ENCODE measurements around the gene CPA3. TPM values are rescaled to one million over a fixed set of nuclear protein-coding genes. Genes with fewer than 3 reads are reported as not detected.

CPA3 gene
- total and polyA plus RNA-seq, 10 of the 15 experiments (the other 5 are each of a cell fraction or from before 2014, with no cell fraction given) = not detected

- TF ChIP-seq, protein P1, sequence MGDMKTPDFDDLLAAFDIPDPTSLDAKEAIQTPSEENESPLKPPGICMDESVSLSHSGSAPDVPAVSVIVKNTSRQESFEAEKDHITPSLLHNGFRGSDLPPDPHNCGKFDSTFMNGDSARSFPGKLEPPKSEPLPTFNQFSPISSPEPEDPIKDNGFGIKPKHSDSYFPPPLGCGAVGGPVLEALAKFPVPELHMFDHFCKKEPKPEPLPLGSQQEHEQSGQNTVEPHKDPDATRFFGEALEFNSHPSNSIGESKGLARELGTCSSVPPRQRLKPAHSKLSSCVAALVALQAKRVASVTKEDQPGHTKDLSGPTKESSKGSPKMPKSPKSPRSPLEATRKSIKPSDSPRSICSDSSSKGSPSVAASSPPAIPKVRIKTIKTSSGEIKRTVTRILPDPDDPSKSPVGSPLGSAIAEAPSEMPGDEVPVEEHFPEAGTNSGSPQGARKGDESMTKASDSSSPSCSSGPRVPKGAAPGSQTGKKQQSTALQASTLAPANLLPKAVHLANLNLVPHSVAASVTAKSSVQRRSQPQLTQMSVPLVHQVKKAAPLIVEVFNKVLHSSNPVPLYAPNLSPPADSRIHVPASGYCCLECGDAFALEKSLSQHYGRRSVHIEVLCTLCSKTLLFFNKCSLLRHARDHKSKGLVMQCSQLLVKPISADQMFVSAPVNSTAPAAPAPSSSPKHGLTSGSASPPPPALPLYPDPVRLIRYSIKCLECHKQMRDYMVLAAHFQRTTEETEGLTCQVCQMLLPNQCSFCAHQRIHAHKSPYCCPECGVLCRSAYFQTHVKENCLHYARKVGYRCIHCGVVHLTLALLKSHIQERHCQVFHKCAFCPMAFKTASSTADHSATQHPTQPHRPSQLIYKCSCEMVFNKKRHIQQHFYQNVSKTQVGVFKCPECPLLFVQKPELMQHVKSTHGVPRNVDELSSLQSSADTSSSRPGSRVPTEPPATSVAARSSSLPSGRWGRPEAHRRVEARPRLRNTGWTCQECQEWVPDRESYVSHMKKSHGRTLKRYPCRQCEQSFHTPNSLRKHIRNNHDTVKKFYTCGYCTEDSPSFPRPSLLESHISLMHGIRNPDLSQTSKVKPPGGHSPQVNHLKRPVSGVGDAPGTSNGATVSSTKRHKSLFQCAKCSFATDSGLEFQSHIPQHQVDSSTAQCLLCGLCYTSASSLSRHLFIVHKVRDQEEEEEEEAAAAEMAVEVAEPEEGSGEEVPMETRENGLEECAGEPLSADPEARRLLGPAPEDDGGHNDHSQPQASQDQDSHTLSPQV (IDR thresholded peaks at IDR 0.05) = no peak
Observed at GRCh38 chr3:148852271-148852992, 12.7 kb upstream of the CPA3 start (continued).

- no peak overlapping the region for H2AFZ ChIP-seq (ENCODE audit: control insufficient read depth, low read depth, low read length)
- no peak overlapping the region for H3K4me2 ChIP-seq (ENCODE audit: control insufficient read depth, insufficient read depth)
- 3% methylated on average over 2 of the region's 2 CpGs for WGBS (ENCODE audit: insufficient coverage, insufficient replicate concordance, low lambda C conversion rate, missing lambda C conversion rate)
- H4K20me1 ChIP-seq (ENCODE audit: control insufficient read depth, insufficient read depth) = no peaks in the 10 kb centered on the region
- TF ChIP-seq, protein P1 (IDR thresholded peaks at IDR 0.05) = no peak
- RAD21 ChIA-PET (ENCODE audit: unreplicated experiment) = no interaction called here
- H3K4me1 ChIP-seq (ENCODE audit: control insufficient read depth, insufficient read depth, low read length) = no peaks in the 10 kb centered on the region
- no TSS peak for BruUV-seq (replicated peaks)
- H3K79me2 ChIP-seq (ENCODE audit: control insufficient read depth, insufficient read depth, low read length) = no peaks in the 10 kb centered on the region
- CTCF ChIA-PET = interaction anchor here (1.0 to 3.3 kb wide), 4 partner anchors 9 to 473 kb away, joined by 3 to 15 read pairs (median 4); no protein-coding TSS in a partner anchor
- no peak for FAIRE-seq
- ATAC-seq = no peak
- no peak overlapping the region for H3K9ac ChIP-seq (ENCODE audit: control insufficient read depth, insufficient read depth, low read length)
- H3K27ac ChIP-seq (ENCODE audit: control insufficient read depth, insufficient read depth) = no peak overlapping the region
- H3K36me3 ChIP-seq (ENCODE audit: control insufficient read depth in 2 of 2, insufficient read depth in 2 of 2, low read length in 1 of 2) = no peaks in the 10 kb centered on the region
- POLR2A ChIA-PET = no interaction called here
- H3K27me3 ChIP-seq (replicated peaks in 1 of 2; ENCODE audit: control insufficient read depth in 2 of 2, insufficient read depth in 2 of 2, low read length in 1 of 2) = no peaks in the 10 kb centered on the region
- SMC1A ChIA-PET (ENCODE audit: uncharacterized antibody, unreplicated experiment) = interaction anchor here (0.7 to 0.8 kb wide), 2 partner anchors 10 to 430 kb away, joined by 3 read pairs; no protein-coding TSS in a partner anchor
- in situ Hi-C loops (cut with MboI) (no loop called here), intact Hi-C loops (cut with micrococcal nuclease; ENCODE audit: unreplicated experiment) (no loop called here)
- H3K4me3 ChIP-seq = no peak overlapping the region
- no peak for DNase-seq (ENCODE audit: low read depth, low spot score)
- no peaks in the 10 kb centered on the region for H3K9me3 ChIP-seq (replicated peaks; ENCODE audit: control insufficient read depth, insufficient read depth, low read length)
Observed at GRCh38 chr3:148853076-148853475, 12.0 kb upstream of the CPA3 start.
